ENCODE results near the gene XPR1.
A peak's percentile ranks its signal among the peaks of the same experiment; 100 is the strongest.

Gene XPR1

DNA sequence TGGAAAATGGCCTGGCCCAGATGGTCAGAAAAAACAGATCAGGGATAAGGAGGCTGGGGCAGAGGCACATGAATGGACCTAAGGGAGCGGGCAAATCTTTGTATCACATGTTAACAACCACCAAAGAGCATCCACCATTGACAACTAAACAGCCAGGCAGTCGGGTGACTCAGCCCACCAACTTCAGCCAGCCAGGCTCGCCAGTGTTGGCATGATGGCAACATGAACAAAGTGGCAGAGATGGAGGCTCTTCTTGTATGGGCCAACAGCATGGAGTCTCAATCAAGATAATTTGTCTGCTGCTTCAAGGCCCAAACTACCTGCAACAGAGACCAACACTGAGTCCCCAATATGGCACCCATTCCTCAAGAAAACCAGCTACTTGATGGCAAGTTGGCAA is 264.3 kb downstream of the XPR1 start:
- no peak overlapping the region for H3K4me3 ChIP-seq (replicated peaks; ENCODE audit: low read depth, low read length)
- TF ChIP-seq, protein P1, sequence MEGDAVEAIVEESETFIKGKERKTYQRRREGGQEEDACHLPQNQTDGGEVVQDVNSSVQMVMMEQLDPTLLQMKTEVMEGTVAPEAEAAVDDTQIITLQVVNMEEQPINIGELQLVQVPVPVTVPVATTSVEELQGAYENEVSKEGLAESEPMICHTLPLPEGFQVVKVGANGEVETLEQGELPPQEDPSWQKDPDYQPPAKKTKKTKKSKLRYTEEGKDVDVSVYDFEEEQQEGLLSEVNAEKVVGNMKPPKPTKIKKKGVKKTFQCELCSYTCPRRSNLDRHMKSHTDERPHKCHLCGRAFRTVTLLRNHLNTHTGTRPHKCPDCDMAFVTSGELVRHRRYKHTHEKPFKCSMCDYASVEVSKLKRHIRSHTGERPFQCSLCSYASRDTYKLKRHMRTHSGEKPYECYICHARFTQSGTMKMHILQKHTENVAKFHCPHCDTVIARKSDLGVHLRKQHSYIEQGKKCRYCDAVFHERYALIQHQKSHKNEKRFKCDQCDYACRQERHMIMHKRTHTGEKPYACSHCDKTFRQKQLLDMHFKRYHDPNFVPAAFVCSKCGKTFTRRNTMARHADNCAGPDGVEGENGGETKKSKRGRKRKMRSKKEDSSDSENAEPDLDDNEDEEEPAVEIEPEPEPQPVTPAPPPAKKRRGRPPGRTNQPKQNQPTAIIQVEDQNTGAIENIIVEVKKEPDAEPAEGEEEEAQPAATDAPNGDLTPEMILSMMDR (IDR thresholded peaks at IDR 0.05; ENCODE audit: low read length, missing control alignments) = no peak
- DNase-seq (ENCODE audit: low read depth) = no peak

DNA sequence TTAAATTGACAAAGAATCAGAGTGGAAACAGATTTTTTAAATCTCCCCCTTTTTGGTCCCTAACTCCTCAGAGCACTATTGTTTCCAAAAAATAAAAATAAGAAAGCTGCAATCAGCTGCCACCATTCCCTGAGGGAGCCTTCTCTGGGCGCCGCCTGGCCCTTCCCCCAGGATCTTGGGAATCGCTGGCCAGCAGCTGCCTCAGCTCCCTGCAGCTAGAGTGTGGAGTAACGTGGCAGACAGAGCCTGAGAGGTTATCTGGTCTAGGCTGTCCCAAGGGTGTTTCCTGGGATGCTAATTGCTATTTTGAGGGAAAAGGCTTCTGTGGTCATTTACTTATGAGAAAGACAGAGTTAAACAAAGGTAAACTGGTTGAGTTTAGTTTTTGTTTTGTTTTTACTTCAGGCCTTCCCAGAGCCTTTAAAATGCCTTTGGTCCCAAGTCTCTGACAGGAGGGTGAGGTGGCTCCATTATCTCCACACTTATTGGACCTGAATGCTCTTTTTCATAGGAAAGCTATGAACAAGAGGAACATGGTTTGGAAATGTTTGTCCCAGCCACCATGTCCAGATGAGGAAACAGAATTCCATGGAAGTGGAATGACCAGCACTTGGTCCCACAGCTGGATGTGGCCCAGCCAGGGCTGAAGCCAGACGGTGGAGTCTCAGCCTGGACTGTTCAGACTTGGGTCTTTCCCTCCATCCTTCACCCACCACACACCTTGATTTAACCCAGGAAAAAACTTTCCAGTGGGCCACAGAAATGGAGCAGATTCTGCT is 266.8 kb downstream of the XPR1 start:
- TF ChIP-seq, protein P1 (IDR thresholded peaks at IDR 0.05; ENCODE audit: low read length, missing control alignments) = no peak
- peak; percentile 15 for DNase-seq (ENCODE audit: low read depth)
- H3K4me3 ChIP-seq (replicated peaks; ENCODE audit: low read depth, low read length) = no peak overlapping the region

DNA sequence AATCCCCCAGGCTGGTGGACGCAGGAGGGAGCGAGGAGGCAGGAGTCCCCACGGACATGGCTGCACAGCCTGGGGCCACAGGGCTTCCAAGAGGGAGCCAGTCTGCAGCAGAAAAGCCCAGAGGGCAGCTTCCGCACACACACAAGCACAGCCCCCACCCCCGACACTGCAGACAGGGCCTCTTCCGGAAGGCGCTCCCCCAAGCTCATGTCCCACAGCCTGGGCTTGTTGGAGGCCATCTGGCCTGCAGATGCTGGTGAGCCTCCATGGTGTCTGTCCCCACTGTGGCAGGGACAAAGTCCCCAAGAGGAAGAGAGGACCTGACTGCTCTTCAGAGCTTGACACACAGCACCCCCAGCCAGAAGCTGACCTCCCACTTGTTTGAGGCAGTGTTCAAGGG is 267.4 kb downstream of the XPR1 start:
- DNase-seq (ENCODE audit: low read depth) = no peak
- H3K4me3 ChIP-seq (replicated peaks; ENCODE audit: low read depth, low read length) = no peak overlapping the region
- TF ChIP-seq, protein P1 (IDR thresholded peaks at IDR 0.05; ENCODE audit: low read length, missing control alignments) = no peak

DNA sequence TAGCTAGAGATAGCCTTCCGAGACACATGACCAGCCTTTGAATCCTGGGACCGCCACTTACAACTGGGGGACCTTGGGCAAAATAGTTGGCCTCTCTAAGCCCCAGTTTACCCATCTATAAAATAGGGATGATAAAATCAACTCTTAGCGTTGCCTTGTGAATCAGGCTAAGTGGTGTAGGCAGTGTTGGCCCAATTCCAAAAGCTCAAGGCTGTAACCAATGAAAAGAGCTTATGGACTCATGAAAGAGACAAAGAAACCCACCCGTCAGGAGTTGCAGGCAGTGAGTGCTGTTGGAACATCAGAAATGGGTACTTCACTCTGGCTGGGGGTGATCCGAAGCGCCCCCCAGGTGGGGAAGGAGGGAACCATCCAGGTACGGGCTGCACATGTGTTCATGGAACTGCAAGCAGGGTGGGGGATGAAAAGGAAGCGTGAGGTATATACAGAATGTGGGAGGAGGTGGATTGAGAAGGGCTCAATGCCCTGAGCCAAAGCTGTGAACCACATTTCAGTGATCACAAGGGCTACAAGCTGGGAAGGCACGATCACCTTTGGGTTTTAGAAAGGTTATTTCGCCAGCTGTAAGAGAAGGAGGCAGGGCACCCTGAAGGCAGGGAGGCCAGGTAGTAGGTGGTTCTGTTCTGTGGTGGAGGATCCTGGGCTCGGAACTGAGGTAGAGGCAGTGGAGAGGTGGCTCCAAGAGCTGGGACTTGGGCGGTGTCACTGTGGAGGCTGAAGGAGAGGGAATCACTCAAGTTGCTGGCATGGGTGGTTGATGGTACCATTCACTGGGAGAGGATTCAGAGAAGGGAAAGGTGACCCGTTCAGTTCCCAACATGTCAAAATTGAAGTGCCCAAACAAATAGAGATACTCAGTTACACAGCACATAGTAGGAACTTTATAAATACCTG is 269.5 kb downstream of the XPR1 start:
- no peak for DNase-seq (ENCODE audit: low read depth)
- TF ChIP-seq, protein P1 (IDR thresholded peaks at IDR 0.05; ENCODE audit: low read length, missing control alignments) = no peak
- H3K4me3 ChIP-seq (replicated peaks; ENCODE audit: low read depth, low read length) = no peak overlapping the region

DNA sequence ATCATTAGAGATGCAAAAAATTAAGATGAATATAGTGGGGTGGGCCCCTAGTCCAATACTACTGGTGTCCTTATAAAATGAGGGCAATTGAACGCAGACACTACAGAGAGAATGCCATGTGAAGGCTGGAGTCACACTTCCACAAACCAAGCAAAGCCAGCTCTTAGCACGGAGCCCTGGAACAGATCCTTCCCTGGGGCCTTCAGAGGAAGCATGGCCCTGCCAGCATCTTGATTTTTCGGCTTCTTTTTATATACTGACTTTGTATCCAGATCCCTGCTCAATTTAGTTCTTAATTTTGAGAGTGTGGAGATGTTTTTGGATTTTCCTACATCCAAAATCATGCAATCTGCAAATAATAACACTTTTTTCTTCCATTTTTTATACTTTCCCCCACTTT is 270.7 kb downstream of the XPR1 start:
- TF ChIP-seq, protein P1 (IDR thresholded peaks at IDR 0.05; ENCODE audit: low read length, missing control alignments) = no peak
- H3K4me3 ChIP-seq (replicated peaks; ENCODE audit: low read depth, low read length) = no peak overlapping the region
- DNase-seq (ENCODE audit: low read depth) = no peak

DNA sequence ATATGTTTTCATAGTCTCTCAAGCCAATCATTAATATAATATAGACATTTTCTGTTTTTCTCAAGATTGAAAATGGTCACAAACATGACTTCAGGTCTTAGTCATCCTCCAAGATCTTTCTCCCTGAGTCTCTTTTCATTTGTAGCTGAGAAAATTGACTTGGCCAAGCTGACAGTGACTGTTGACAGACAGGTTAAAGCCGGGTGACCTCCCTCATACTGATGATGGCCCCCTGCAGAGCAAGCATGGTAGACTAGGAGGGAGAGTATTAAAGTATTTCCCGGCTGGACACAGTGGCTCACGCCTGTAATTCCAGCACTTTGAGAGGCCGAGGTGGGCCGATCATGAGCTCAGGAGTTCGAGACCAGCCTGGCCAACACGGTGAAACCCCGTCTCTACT is 274.1 kb downstream of the XPR1 start:
- TF ChIP-seq, protein P1 (IDR thresholded peaks at IDR 0.05; ENCODE audit: low read length, missing control alignments) = no peak
- no peak overlapping the region for H3K4me3 ChIP-seq (replicated peaks; ENCODE audit: low read depth, low read length)
- no peak for DNase-seq (ENCODE audit: low read depth)

All from fibroblast of pulmonary artery (primary cell).